Vagina (tissue), 2 donors: ENCODE data around the gene CTNNAL1.

Source experiments
- CTCF ChIP-seq, 3 experiments: fragments of 450-650 bp in 2 of 3; fragments of 200-600 bp in 1 of 3; sonication (generic) in 1 of 3; IDR thresholded peaks; one replicate each; pipeline ENCODE4 v1.5.1; 2017 to 2019; ENCODE audit warnings: antibody characterized with exemption in 3 of 3, mild to moderate bottlenecking in 2 of 3, moderate library complexity in 2 of 3
- POLR2A ChIP-seq, 2 donors: fragments of 450-650 bp; IDR thresholded peaks; one replicate each; pipeline ENCODE4 v1.6.1; 2017; ENCODE audit warnings: antibody characterized with exemption in 2 of 2, mild to moderate bottlenecking in 2 of 2, moderate library complexity in 2 of 2
- POLR2AphosphoS5 ChIP-seq, 2 donors: sonication (generic); formaldehyde crosslinking; IDR thresholded peaks; one replicate each; pipeline ENCODE4 v1.9.0; 2017; ENCODE audit warnings: antibody characterized with exemption in 2 of 2, mild to moderate bottlenecking in 2 of 2, low read depth in 1 of 2; ENCODE audit not compliant: insufficient read depth in 1 of 2

GRCh38 chr9:109036744-109037680, 23.7 kb upstream of the CTNNAL1 start:
- TF ChIP-seq CTCF (IDR thresholded peaks at IDR 0.05) (no peak), POLR2AphosphoS5 (IDR thresholded peaks at IDR 0.05; ENCODE audit: insufficient read depth in 1 of 2, low read depth in 1 of 2) (no peak), POLR2A (IDR thresholded peaks at IDR 0.05) (no peak)
